NCI-H1105 treated with DMSO at 0.1 percent for 48 hours (cell line): ENCODE measurements around the gene LAPTM5.

Experiments used
- DNase-seq: peaks from one replicate; lab custom pipeline; 2025; lab: John Stamatoyannopoulos, UW

Gene LAPTM5

DNA sequence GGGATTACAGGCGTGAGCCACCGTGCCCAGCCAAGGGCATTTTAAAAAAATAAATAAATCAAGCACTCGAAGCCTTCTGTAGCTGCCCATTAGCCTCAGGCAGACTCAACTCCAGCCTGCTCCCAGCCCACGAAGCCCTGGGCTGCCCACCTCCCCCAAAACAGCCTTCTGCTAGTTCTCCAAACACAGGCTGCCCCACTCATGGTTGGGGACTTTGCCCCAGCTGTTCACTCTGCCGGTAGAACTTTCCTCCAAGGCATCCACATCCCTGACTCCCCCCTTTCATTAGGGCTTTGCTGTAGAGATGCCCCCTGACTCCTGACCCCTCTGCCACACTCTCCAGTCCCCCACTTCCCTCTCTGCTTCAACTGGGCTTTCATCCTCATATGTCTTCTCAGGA, 29.7 kb upstream of the LAPTM5 start:
- no peak for DNase-seq

DNA sequence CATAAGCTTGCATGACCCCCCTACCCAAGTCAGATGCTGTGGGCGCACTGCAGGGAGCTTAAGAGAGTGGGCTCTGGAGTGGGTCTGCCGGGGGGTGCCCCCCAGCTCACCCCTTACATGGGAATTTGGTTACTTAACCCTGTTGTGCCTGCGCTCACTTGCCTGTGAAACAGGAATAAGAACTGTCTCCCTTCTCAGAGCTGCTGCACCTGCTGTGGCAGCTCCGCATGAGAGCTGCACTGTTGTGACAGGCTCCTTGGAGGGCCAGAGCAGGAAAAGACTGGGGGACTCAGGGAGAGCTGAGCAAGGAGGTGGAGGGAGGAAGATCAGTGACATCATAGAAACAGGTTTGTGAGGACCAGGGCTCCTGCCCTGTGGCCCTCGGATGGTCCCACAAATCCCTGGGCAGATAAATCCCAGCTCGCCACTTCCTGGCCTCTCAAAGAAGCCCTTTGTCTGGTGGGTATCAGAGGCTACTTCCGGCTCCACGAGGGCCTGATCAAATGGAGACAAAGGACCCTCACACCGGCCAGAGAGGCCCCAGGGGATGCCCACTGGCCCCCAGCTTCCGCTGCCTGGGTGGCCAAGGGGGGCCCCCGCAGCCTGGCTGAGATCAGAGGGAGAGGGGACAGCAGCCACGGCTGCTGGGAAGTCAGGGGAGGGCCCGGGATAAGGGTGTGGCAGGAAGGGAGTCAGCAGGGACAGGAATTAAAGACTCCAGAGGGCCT, 28.9 kb upstream of the LAPTM5 start:
- no peak for DNase-seq

DNA sequence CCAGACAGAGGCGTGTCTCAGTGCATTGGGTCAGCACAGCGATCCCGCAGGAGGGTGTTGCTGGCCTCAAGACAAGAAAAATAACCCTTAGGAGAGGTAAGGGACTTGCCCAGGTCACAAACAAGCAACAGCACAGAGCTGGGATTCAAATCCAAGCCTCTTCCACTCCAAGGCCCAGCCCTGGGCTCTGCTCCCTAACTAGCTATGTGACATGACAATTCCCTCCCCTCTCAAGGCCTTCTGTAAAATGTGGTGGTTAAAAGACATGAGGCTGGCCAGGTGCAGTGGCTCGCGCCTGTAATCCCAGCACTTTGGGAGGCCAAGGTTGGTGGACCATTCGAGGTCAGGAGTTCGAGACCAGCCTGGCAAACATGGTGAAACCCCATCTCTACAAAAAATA, 28.1 kb upstream of the LAPTM5 start:
- no peak for DNase-seq

DNA sequence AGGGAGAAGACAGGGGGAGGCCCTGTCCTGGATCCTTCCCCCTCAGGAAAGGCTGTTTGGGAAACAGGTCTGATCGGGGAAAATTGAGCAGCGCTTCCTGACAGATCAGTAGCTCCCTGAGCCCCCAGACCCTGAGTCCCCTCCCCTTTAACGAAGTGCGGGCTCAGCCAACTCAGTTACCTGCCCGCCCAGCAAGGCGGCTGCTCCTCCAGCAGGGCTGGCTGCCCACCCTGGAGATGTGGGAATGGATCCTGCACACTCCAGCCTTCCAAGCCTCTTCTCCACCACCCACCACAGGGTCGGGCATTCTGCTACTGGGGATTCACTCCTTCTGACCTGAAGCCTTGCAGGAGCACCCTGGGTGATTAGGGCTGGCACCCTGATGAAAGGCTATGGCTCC, 27.6 kb upstream of the LAPTM5 start:
- DNase-seq = no peak

DNA sequence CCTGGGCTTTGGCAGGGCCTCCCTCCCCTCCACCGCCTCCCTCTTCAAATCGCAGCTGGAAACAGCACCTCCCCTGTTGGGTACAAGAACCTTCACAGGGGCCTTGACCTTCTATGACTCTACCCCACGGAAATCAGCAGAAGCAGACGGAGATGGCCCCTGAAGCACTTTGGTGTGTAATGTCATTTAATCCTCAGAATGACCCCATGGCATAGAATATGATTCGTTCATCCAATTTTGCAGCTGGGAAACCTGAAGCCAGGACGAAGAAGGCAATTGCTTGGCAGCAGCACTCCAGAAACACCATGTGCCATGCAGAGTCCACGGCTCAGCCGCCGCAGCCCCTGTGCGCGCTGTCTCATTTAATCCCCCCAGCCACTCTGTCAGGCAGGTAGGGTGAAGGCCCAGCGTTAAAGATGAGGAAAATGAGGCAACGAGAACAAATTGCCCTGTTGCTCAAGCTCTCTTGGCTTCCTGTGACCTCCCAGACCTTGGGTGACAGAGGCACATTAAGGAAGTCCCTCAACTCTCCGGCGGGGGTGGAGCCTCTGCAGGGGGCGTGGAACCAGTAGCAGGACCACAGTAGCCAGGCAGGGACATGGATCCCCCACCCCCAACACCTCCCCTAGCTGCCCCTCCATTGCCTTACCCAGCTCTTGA, 25.8 kb upstream of the LAPTM5 start:
- DNase-seq = no peak

DNA sequence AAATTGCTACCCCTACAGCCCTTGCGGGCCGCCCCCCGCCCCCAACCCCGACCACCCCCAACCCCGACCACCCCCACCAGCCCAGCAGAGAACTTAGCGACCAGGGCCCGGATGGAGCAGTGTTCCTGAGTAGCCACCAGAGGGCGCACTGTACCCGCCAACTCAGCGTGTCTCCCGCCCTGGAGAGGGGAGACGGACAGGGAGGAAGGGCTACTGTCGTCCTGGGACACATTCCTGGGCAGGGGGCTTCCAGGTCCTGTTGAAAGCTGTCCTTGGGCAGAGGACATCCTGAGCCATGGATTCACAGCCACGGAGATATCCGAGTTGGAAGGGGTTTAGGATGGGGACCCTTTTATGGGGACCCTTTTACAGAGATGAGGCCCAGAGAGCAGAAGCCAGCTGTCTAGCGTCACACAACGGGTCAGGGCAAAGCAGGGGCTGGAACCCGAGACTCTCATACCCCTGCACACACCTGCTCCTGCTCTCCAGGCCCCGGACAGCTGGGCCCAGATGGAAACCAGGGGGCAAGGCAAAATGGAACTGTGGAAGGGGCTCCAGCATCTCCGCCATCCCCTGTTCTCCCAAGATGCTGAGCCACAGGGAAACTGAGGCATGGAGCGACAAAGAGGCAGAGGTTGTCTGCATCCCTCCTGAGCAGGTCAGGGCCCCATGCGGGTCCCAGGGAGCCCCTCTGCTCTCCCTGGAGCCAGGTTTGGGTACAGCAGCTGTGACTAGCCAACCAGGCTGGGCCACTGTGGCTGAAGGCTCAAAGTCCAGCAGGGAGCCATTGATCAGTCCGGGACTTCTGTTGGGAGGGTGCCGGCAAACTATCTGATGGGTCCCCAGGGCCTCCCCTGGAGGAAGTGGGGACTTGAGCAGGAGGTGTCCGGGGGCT, 25.0 kb upstream of the LAPTM5 start:
- DNase-seq = peak; percentile 65

DNA sequence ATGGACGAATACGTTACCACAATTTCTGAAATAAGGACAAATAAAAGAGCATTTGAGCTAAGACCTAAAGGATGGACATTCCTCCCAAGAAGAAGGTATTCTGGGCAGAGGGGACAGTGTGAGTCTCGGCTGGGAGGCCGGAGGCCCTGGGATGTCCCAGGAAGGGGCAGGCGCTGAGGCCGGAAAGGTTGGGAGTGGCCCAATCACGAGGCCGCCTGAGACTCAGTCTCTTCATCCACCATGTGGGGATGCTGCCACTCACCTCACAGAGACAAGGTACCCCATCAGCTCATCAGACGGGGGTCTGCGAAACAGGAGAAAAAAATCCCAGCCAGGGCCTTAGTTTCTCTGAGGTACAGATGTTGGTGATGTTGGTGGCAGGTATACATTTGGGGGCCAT, 24.3 kb upstream of the LAPTM5 start:
- no peak for DNase-seq

DNA sequence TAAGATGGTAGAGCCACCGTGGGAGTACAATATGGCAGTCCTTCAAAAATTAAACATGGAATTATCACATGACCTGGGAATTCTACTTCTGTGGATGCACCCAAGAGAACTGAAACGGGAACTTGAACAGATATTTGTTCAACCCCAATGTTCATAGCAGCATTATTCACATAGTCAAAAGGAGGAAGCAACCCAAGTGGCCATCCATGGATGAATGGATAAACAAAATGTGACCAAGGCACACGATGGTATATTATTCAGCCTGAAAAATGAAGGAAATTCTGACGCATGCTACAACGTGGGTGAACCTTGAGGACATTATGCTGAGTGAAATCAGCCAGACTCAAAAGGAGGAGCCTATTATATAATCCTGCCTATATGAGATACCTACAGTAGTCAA, 22.8 kb upstream of the LAPTM5 start:
- no peak for DNase-seq

DNA sequence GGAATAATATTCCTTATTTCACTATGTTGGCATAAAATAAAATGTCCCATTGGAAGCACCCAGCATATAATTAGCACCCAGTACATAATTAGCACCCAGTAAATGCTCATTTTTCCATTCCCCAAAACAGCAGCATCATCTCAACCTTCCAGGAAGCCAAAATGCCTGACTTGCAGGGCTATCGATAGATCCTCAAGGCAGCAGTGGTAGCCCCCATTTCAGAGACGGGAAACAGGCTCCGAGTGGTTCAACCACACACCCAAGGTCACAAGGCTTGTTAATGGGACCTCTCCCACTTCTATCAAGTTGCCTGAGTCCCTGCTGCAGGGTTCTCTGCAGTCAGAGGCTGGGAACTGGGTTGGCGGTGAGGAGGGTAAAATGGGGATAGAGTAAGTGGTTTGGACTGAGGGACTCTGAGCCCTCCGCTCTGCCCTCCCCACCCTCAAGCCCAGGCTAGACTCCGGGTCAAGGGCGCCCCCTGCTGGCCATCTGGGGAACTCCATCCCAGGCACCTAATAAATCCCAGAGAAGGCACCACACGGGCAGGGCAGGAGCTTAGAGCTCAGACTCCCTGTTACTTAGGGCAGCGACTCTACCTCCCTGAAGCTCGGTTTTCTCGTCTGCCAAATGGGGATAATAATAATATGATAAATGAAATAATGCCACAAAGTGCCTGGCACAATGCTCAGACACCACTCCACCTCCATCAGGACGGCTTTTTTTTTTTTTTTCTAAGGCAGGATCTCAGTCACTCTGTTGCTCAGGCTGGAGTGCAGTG, 21.9 kb upstream of the LAPTM5 start:
- peak; percentile 70 for DNase-seq

DNA sequence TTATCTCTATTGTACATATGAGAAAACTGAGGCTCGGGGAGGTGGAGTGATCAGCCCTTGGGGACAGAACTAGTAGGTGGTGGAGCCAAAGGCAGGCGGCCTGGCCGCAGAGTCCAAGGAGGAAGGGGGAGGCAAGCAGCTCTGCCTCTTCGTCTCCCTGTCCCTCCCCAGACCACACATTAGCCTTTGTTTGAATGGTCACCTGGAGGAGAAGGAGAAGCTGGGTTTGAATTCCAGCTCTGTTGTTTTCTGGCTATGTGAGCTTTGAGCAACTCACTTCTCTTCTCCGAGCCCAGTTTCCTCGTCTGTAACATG, 21.4 kb upstream of the LAPTM5 start:
- no peak for DNase-seq

DNA sequence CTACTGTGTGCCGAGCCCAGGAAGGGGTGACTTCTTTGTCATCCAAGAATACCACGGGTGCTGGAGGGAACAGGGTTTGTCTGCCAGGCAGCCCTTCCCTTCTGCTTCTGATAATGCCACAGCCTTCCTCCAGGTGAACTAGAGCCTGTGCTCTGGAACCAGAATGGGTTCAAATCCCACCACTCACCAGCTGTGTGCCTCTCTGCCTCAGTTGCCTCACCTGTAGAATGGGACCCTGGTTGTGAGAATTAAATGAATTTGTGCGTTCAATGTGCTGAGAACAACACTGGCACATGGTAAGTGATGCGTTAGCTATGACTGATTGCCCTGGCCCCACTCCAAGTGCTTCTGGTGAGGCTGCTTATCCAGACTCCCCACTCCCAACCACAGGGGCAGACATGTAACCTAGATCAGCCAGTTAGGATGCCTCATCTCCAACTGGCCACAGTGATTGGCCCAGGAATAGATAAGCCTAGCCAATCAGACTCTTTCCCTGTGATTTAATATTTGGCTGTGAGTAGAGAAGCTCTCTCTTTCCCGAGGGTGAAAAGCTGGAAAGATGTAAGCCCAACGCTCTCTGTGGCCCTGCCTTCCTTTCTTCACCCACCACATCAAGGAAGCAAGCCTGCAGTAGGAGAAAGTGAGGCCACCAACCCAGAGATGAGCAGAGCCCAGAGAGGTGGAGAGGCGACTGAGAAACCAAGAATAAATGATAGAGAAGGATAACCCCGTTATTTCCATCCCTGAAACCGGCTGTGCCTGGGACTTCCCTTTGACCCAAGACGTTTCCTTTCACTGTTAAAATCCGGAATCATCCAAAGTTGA, 20.8 kb upstream of the LAPTM5 start:
- peak; percentile 43 for DNase-seq

DNA sequence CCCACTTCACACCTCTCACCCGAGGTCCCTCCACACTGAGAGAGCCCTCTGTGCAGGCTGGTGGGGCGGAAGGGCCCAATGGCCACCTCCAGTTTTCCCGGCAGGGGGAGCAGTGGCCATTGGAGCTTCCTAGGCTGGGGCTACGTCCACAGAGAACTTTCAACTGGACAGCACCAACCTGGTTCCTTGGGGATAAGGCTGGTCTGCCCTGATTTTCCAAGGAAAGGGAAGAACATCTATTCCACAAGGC, 20.3 kb upstream of the LAPTM5 start:
- no peak for DNase-seq

DNA sequence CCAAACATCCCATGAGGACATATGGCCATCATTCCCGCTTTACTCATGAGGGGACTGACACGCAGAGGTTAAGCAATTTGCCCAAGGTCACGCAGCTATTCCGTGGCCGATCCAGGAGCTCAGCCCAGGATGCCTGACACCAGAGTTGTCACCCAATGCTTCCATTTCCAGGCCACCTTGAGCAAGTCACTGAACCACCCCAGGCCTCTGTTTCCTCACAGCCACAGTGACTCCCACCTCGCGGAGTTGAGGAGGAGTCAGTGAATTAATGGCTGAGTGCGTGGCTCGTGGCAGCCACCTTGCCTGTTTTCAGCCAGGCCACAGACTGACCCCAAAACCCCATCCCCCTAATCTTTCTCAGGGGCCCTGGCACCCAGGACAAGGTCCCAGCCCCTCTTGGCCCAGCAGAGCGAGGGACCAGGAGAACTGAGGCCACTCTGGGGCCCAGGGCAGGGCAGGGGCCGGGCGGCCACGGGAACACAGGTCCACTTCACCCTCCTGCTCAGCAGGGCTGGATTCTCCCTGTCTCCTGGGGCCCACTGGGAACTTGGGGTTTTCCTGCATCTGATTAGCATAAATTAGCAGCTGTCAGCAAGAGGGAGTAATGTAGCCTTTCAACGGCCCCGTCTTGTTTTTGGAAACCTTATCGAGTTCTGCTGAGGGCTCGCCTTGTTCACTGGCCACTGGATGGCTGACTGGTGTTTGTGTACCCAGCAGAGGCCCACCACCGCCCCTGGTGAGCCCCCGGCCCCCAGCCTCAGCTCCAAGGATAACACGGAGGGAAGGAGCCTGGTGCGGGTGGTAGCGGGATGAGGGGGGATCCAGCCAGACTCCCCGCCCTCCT, 19.7 kb upstream of the LAPTM5 start:
- DNase-seq = no peak

DNA sequence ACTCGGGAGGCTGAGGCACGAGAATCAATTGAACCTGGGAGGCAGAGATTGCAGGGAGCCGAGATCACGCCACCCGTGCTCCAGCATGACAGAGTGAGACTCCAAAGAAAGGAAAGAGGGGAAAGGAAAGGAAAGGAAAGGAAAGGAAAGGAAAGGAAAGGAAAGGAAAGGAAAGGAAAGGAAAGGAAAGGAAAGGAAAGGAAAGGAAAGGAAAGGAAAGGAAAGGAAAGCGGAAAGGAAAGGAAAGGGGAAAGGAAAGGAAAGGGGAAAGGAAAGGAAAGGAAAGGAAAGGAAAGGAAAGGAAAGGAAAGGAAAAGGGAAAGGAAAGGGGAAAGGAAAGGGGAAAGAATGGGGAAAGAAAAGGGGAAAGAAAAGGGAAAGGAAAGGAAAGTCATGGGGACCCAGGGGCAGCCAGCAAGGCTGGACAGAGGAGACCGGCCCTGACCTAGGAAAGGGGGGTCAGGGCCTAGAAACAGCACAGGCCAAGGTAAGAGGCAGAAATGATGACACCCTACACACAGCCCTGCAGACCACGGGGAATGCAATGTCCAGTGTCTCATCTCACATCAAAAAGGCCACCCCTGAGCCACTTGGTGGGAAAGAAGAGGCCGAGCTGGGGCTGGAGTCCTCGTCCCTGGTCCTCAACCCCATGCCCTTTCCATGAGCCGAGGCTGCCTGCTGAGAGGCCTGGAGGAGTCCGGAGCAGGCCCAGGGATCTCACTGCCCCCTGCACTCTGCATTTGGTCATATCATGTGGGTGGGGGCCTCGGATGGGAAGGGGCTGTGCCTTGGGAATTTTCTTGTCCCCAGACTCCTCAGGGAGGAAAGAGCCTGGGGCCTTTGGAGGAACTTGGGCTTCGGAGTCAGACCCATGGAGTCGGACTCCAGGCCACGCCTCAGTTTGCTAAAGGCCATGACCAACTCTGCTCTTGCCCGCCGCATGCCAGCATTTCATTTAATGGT, 18.8 kb upstream of the LAPTM5 start:
- no peak for DNase-seq

DNA sequence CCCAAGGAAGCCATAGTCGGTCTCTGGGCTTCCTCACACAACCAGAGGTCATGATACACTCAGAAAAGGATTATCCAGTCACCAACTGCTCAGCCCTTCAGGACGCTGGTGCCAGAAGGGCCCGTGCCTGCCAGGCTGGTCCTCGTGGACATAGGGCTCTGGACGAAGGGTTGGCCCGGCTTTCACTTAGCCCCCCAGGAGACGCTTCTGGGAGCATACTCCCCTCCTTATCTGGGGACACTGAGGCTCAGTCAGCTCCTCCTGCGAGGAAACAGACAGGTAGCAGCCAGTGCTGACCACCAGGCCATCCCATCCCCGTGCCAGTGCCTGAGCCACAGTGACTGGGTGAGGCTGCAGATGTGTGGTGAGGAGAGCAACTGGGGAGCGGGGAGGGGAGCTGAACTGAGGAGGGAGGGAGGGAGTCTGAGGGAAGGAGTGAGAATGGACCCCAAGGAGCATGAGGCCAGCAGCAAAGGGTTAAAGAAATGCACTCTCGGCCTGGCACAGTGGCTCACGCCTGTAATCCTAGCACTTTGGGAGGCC, 17.9 kb upstream of the LAPTM5 start:
- no peak for DNase-seq

DNA sequence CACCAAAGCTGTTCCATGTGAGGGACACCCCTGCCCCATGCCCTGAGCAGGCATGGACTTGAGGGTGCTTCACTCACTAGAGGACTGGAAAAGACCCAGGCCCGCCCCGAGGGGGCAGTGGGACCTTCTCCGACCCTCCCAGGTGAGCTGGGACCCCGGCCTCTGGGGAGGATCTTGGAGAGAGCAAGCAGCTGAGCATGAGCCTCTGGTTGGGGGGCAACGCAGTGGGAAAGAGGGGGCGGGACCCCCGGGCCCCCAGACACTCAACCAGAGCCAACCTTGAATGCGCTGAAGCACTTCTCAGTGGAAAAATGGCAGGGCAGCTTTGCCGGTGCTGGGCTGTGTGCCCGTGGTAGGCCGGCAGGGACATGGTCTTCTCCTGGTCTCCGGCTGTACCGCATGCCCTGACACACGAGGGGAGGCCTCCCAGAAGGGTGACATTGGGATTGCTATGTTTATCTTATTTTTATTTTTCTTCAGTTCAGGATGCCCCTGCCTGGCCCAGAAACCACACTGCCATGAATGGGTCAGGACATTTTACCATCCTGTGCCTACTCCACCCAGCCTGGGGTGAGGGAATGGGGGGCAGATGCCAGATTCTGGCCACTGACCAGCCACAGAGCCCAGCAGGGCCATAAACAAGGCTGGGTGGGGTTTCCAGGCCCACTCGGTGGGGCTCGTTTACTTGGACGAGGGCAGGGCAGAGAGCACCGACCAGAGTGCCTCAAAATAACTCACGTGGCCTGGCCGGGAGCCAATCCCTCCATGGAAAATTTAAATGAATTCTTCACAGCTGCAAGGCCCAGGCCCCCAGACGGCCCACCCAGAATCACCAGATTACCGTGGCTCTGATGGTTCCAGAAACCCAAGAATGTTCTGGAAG, 17.2 kb upstream of the LAPTM5 start:
- DNase-seq = no peak

DNA sequence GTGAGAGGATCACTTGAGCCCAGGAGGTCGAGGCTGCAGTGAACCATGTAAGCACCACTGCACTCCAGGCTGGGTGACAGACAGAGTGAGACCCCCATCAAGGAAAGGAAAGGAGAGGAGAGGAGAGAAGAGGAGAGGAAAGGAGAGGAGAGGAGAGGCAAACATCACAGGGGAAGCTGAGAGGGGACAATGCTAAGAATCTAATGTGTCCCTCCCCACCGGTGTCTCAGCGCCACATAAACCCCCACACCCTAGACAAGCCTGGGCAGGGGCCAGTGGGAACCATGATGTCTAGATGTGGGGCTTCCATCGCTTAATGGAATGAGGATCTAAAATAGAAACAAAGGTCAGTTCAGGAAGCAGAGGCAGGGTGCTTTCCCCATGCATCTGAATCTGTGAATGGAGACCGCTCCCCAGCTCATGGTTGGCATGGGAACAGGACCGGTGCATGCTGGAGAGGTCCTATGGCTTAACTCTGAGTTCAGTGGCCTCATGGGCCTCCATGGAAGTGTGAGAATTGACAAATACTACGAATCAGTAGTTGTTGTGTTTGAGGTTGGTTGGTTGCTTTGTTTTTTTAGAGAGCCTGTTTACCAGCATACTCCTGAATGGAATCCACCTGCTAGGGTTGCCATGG, 16.3 kb upstream of the LAPTM5 start:
- no peak for DNase-seq

DNA sequence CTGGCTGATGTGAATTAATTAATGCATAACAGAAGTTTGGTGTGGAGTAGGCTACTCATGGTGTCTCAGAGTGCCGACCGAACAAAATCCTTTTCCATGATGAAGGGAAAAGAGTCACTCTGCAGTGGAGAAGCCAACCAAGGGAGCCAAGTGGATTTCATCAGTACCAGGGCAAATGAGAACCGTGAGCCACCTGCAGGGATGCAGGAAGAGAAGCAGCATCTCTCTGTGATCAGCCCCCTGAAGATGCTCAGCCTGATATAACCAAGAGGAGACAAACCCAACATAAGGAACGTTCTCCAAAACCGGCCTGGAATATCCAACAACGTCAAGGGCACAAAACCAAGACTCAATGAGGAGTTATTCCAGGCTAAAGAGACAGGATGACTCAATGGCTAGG, 13.4 kb upstream of the LAPTM5 start:
- no peak for DNase-seq
